WTC11 (cell line): ENCODE measurements around the gene CFAP92. TPM values are rescaled to one million over a fixed set of nuclear protein-coding genes. Genes with fewer than 3 reads are reported as not detected.

Experiments used
- ATAC-seq: fragments of 200-7000 bp; cut with Tn5 transposase; 2 replicates; pipeline ENCODE4 v1.10.0; 2021; ENCODE audit warnings: mild to moderate bottlenecking, moderate library complexity
- CTCF ChIA-PET: fragments of 300-600 bp; sonication (Branson Sonifier 250); formaldehyde crosslinking; loops from one replicate; lab custom pipeline; 2021; ENCODE audit warnings: antibody characterized with exemption; lab: Charles Lee
- POLR2A ChIA-PET: fragments of 350-600 bp; sonication (Branson Sonifier 250); formaldehyde crosslinking; loops from one replicate; lab custom pipeline; 2021; ENCODE audit warnings: antibody characterized with exemption; lab: Charles Lee
- DNase-seq: peaks from one replicate; pipeline ENCODE4 v3.0.0; 2021; ENCODE audit warnings: low spot score
- H3K27ac Mint-ChIP-seq: 2 replicates; pipeline ENCODE4 v1.8.0; 2021; ENCODE audit warnings: mixed read lengths
- H3K27me3 Mint-ChIP-seq: 2 replicates; pipeline ENCODE4 v1.8.0; 2021; ENCODE audit warnings: low read depth, mild to moderate bottlenecking, moderate library complexity, mixed read lengths
- H3K36me3 Mint-ChIP-seq: 2 replicates; pipeline ENCODE4 v1.8.0; 2021; ENCODE audit warnings: mixed read lengths
- H3K4me1 Mint-ChIP-seq: 2 replicates; pipeline ENCODE4 v1.8.0; 2022; ENCODE audit warnings: mixed read lengths
- H3K4me3 Mint-ChIP-seq: 2 replicates; pipeline ENCODE4 v1.8.0; 2021; ENCODE audit warnings: mild to moderate bottlenecking, moderate library complexity, mixed read lengths
- H3K9me3 Mint-ChIP-seq: 2 replicates; pipeline ENCODE4 v1.8.0; 2021; ENCODE audit warnings: mixed read lengths
- CBFB ChIP-seq: sonication (generic); formaldehyde crosslinking; IDR thresholded peaks from 2 replicates; pipeline ENCODE4 v1.8.1; 2022; ENCODE audit warnings: mild to moderate bottlenecking, low read depth, missing genetic modification reagents
- CREM ChIP-seq: sonication (generic); formaldehyde crosslinking; IDR thresholded peaks from 2 replicates; pipeline ENCODE4 v1.8.1; 2022; ENCODE audit warnings: mild to moderate bottlenecking, missing genetic modification reagents, moderate library complexity
- FOXJ3 ChIP-seq: sonication (generic); formaldehyde crosslinking; IDR thresholded peaks from 2 replicates; pipeline ENCODE4 v1.9.0; 2021; ENCODE audit warnings: missing genetic modification reagents, mild to moderate bottlenecking, borderline replicate concordance
- GABPB1 ChIP-seq: sonication (generic); formaldehyde crosslinking; IDR thresholded peaks from 2 replicates; pipeline ENCODE4 v1.8.1; 2023; ENCODE audit warnings: mild to moderate bottlenecking, missing genetic modification reagents
- GTF2I ChIP-seq: fragments of 250-450 bp; sonication (Bioruptor Pico); conservative IDR thresholded peaks from 2 replicates; pipeline ENCODE4 v1.4.0; 2021; ENCODE audit warnings: mild to moderate bottlenecking
- IRF2 ChIP-seq: sonication (generic); formaldehyde crosslinking; IDR thresholded peaks from 2 replicates; pipeline ENCODE4 v1.8.0; 2022; ENCODE audit warnings: low read depth, missing genetic modification reagents, borderline replicate concordance
- JAZF1 ChIP-seq: fragments of 250-450 bp; sonication (Bioruptor Pico); IDR thresholded peaks from 2 replicates; pipeline ENCODE4 v1.9.0; 2021; ENCODE audit warnings: moderate library complexity, mild to moderate bottlenecking, inconsistent platforms
- MXD4 ChIP-seq: fragments of 250-450 bp; sonication (Bioruptor Pico); IDR thresholded peaks from 2 replicates; pipeline ENCODE4 v1.8.0; 2021; ENCODE audit warnings: mild to moderate bottlenecking, moderate library complexity, borderline replicate concordance
- MYBL2 ChIP-seq: sonication (generic); formaldehyde crosslinking; IDR thresholded peaks from 2 replicates; pipeline ENCODE4 v1.8.1; 2023; ENCODE audit warnings: mild to moderate bottlenecking, moderate library complexity, missing genetic modification reagents
- NFATC4 ChIP-seq: fragments of 250-450 bp; sonication (Bioruptor Pico); IDR thresholded peaks from 2 replicates; pipeline ENCODE4 v1.9.0; 2021; ENCODE audit warnings: mild to moderate bottlenecking
- NFYB ChIP-seq: sonication (generic); formaldehyde crosslinking; conservative IDR thresholded peaks from 2 replicates; pipeline ENCODE4 v1.8.0; 2022; ENCODE audit warnings: low read depth, missing genetic modification reagents
- NR1H2 ChIP-seq: sonication (generic); formaldehyde crosslinking; IDR thresholded peaks from 2 replicates; pipeline ENCODE4 v1.9.0; 2021; ENCODE audit warnings: mild to moderate bottlenecking, moderate library complexity, missing genetic modification reagents
- NR3C1 ChIP-seq: sonication (generic); formaldehyde crosslinking; conservative IDR thresholded peaks from 2 replicates; pipeline ENCODE4 v1.8.1; 2023; ENCODE audit warnings: low read depth, mild to moderate bottlenecking, missing genetic modification reagents
- SMAD4 ChIP-seq: sonication (generic); formaldehyde crosslinking; IDR thresholded peaks from 2 replicates; pipeline ENCODE4 v1.8.0; 2022; ENCODE audit warnings: mild to moderate bottlenecking, missing genetic modification reagents
- TCF7 ChIP-seq: sonication (generic); formaldehyde crosslinking; IDR thresholded peaks from 2 replicates; pipeline ENCODE4 v1.8.0; 2022; ENCODE audit warnings: mild to moderate bottlenecking, low read depth, missing genetic modification reagents, moderate library complexity
- ZBTB21 ChIP-seq: sonication (generic); formaldehyde crosslinking; IDR thresholded peaks from 2 replicates; pipeline ENCODE4 v1.8.1; 2023; ENCODE audit warnings: mild to moderate bottlenecking, missing genetic modification reagents, borderline replicate concordance
- ZNF121 ChIP-seq: sonication (generic); formaldehyde crosslinking; IDR thresholded peaks from 2 replicates; pipeline ENCODE4 v1.8.0; 2023; ENCODE audit warnings: missing genetic modification reagents
- ZNF219 ChIP-seq: sonication (generic); formaldehyde crosslinking; IDR thresholded peaks from 2 replicates; pipeline ENCODE4 v1.8.0; 2023; ENCODE audit warnings: missing genetic modification reagents, mild to moderate bottlenecking, borderline replicate concordance
- ZNF416 ChIP-seq: fragments of 250-450 bp; sonication (Bioruptor Pico); IDR thresholded peaks from 2 replicates; pipeline ENCODE4 v1.9.0; 2021; ENCODE audit warnings: mild to moderate bottlenecking, inconsistent platforms
- total RNA-seq: library from RNA; stranded (reverse); gene quantifications from 3 replicates; pipeline ENCODE4 v1.2.3, GENCODE V29; 2021
- TF ChIP-seq, protein P1 (sequence below): fragments of 250-450 bp; sonication (Bioruptor Pico); IDR thresholded peaks from 2 replicates; pipeline ENCODE4 v1.8.0; 2021; ENCODE audit warnings: mild to moderate bottlenecking
- TF ChIP-seq, protein P2 (sequence below): sonication (generic); formaldehyde crosslinking; IDR thresholded peaks from 2 replicates; pipeline ENCODE4 v1.8.1; 2023; ENCODE audit warnings: mild to moderate bottlenecking, missing genetic modification reagents
- TF ChIP-seq, protein P3 (sequence below): sonication (generic); formaldehyde crosslinking; IDR thresholded peaks from 2 replicates; pipeline ENCODE4 v1.8.1; 2023; ENCODE audit warnings: mild to moderate bottlenecking, moderate library complexity, missing genetic modification reagents
- TF ChIP-seq, protein P4 (sequence below): sonication (generic); formaldehyde crosslinking; IDR thresholded peaks from 2 replicates; pipeline ENCODE4 v1.8.0; 2022; ENCODE audit warnings: mild to moderate bottlenecking, missing genetic modification reagents
- TF ChIP-seq, protein P5 (sequence below): sonication (generic); formaldehyde crosslinking; IDR thresholded peaks from 2 replicates; pipeline ENCODE4 v1.8.1; 2023; ENCODE audit warnings: mild to moderate bottlenecking, missing genetic modification reagents, borderline replicate concordance
- TF ChIP-seq, protein P6 (sequence below): sonication (generic); formaldehyde crosslinking; IDR thresholded peaks from 2 replicates; pipeline ENCODE4 v1.8.1; 2023; ENCODE audit warnings: mild to moderate bottlenecking, missing genetic modification reagents, moderate library complexity

The CFAP92 gene
- total RNA-seq, 1 experiment from 2014 or later, result 2.9 TPM

DNA sequence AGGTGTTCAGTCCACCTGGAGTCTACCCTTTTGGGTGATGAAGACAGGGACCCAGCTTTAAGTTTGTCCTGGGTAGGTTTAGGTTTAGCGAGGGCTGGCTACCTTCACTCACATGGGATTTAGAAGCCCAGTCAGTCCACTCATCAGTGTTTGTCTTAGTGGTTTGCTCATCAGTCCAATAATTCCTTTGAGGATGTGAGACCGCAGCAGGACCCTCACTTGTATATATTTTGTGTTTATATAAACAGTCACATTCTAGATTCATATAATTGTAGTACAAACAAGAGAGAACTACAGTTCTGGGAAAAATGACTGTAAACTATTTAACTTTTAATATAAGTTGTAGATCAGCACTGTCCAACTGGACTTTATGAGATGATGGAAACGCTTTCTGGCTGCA, 25.4 kb upstream of the CFAP92 start:
- CTCF ChIA-PET, result interaction anchor here (1.0 to 1.2 kb wide), 4 partner anchors 15 to 230 kb away, joined by 3 to 7 read pairs (median 4); partner anchors contain the start of gene COPG1
- POLR2A ChIA-PET, result no interaction called here
- Mint-ChIP-seq H3K27me3 (peaks cover 9% of the 10 kb centered on the region), H3K4me1 (peaks cover 7% of the 10 kb centered on the region), H3K4me3 (no peak overlapping the region), H3K9me3 (no peaks in the 10 kb centered on the region), H3K36me3 (no peaks in the 10 kb centered on the region), H3K27ac (no peak overlapping the region)
- ATAC-seq (no peak), DNase-seq (no peak)
- TF ChIP-seq IRF2 (CRISPR knock-in tag) (no peak), ZNF416 (no peak), CBFB (CRISPR knock-in tag) (no peak), NR1H2 (no peak), MYBL2 (CRISPR knock-in tag) (no peak), NFYB (CRISPR knock-in tag) (no peak)
- TF ChIP-seq, protein P1, sequence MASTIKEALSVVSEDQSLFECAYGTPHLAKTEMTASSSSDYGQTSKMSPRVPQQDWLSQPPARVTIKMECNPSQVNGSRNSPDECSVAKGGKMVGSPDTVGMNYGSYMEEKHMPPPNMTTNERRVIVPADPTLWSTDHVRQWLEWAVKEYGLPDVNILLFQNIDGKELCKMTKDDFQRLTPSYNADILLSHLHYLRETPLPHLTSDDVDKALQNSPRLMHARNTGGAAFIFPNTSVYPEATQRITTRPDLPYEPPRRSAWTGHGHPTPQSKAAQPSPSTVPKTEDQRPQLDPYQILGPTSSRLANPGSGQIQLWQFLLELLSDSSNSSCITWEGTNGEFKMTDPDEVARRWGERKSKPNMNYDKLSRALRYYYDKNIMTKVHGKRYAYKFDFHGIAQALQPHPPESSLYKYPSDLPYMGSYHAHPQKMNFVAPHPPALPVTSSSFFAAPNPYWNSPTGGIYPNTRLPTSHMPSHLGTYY (CRISPR knock-in tag), result no peak
- TF ChIP-seq, protein P2, sequence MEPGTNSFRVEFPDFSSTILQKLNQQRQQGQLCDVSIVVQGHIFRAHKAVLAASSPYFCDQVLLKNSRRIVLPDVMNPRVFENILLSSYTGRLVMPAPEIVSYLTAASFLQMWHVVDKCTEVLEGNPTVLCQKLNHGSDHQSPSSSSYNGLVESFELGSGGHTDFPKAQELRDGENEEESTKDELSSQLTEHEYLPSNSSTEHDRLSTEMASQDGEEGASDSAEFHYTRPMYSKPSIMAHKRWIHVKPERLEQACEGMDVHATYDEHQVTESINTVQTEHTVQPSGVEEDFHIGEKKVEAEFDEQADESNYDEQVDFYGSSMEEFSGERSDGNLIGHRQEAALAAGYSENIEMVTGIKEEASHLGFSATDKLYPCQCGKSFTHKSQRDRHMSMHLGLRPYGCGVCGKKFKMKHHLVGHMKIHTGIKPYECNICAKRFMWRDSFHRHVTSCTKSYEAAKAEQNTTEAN (CRISPR knock-in tag), result no peak
- TF ChIP-seq, protein P3, sequence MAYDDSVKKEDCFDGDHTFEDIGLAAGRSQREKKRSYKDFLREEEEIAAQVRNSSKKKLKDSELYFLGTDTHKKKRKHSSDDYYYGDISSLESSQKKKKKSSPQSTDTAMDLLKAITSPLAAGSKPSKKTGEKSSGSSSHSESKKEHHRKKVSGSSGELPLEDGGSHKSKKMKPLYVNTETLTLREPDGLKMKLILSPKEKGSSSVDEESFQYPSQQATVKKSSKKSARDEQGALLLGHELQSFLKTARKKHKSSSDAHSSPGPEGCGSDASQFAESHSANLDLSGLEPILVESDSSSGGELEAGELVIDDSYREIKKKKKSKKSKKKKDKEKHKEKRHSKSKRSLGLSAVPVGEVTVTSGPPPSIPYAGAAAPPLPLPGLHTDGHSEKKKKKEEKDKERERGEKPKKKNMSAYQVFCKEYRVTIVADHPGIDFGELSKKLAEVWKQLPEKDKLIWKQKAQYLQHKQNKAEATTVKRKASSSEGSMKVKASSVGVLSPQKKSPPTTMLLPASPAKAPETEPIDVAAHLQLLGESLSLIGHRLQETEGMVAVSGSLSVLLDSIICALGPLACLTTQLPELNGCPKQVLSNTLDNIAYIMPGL, result no peak
- TF ChIP-seq, protein P4, sequence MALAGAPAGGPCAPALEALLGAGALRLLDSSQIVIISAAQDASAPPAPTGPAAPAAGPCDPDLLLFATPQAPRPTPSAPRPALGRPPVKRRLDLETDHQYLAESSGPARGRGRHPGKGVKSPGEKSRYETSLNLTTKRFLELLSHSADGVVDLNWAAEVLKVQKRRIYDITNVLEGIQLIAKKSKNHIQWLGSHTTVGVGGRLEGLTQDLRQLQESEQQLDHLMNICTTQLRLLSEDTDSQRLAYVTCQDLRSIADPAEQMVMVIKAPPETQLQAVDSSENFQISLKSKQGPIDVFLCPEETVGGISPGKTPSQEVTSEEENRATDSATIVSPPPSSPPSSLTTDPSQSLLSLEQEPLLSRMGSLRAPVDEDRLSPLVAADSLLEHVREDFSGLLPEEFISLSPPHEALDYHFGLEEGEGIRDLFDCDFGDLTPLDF (CRISPR knock-in tag), result no peak
- TF ChIP-seq, protein P5, sequence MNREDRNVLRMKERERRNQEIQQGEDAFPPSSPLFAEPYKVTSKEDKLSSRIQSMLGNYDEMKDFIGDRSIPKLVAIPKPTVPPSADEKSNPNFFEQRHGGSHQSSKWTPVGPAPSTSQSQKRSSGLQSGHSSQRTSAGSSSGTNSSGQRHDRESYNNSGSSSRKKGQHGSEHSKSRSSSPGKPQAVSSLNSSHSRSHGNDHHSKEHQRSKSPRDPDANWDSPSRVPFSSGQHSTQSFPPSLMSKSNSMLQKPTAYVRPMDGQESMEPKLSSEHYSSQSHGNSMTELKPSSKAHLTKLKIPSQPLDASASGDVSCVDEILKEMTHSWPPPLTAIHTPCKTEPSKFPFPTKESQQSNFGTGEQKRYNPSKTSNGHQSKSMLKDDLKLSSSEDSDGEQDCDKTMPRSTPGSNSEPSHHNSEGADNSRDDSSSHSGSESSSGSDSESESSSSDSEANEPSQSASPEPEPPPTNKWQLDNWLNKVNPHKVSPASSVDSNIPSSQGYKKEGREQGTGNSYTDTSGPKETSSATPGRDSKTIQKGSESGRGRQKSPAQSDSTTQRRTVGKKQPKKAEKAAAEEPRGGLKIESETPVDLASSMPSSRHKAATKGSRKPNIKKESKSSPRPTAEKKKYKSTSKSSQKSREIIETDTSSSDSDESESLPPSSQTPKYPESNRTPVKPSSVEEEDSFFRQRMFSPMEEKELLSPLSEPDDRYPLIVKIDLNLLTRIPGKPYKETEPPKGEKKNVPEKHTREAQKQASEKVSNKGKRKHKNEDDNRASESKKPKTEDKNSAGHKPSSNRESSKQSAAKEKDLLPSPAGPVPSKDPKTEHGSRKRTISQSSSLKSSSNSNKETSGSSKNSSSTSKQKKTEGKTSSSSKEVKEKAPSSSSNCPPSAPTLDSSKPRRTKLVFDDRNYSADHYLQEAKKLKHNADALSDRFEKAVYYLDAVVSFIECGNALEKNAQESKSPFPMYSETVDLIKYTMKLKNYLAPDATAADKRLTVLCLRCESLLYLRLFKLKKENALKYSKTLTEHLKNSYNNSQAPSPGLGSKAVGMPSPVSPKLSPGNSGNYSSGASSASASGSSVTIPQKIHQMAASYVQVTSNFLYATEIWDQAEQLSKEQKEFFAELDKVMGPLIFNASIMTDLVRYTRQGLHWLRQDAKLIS (CRISPR knock-in tag), result no peak

DNA sequence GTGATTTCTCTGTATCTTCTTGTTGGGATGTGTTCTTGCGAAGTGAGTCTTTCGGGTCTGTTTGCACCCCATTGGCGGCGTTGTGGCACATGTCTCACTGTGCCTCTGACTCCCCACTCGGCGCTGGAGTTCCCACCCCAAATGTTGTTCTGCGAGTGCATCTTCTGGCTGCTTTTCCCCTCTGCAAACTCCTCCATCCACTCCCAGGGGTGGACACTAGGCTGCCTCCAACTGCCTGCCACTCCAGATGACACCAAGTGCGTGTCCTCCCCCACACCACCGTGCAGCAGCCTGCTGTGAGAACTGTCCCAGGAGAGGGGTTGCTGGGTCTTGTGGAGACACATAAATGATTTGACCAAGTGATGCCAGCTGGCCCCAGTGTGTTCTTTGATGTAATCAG, 24.9 kb upstream of the CFAP92 start:
- POLR2A ChIA-PET, result no interaction called here
- CTCF ChIA-PET, result interaction anchor here (1.1 kb wide), 1 partner anchor 49 kb away, joined by 3 read pairs; no protein-coding TSS in a partner anchor
- no peak overlapping the region for H3K27ac Mint-ChIP-seq
- no peak for TF ChIP-seq NR3C1
- TF ChIP-seq, all 79 proteins: peak for 0
- Mint-ChIP-seq H3K4me3 (no peak overlapping the region), H3K9me3 (no peaks in the 10 kb centered on the region), H3K27me3 (peaks cover 5% of the 10 kb centered on the region), H3K36me3 (no peaks in the 10 kb centered on the region), H3K4me1 (peaks cover 7% of the 10 kb centered on the region)
- no peak for ATAC-seq
- DNase-seq, result no peak

DNA sequence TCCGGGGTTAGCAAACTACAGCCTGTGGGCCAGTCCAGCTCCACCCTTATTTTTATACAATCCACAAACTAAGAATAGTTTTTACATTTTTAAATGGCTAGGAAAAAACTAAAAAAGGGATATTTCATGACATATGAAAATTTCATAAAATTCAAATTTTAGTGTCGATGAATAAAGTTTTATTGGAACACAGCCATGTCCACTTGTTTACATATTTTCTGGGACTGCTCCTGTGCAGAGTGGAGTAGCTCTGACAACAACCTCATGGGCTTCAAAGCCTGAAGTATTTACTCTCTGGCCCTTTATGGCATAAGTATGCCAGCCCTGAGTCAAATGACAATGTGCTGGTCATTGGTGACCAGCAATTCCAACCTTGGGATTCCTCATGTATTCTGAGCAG, 24.4 kb upstream of the CFAP92 start:
- ATAC-seq, result no peak
- ChIA-PET POLR2A (no interaction called here), CTCF (interaction anchor here (3.2 kb wide), 1 partner anchor 48 kb away, joined by 38 read pairs; no protein-coding TSS in a partner anchor)
- no peak overlapping the region for H3K27ac Mint-ChIP-seq
- H3K4me1 Mint-ChIP-seq, result peaks cover 7% of the 10 kb centered on the region
- no peak overlapping the region for H3K4me3 Mint-ChIP-seq
- no peak for DNase-seq
- H3K27me3 Mint-ChIP-seq, result peaks cover 5% of the 10 kb centered on the region; the same call in 1 of the 2 replicates
- H3K36me3 Mint-ChIP-seq, result no peaks in the 10 kb centered on the region
- H3K9me3 Mint-ChIP-seq, result peaks cover 4% of the 10 kb centered on the region; the same call in 1 of the 2 replicates
- TF ChIP-seq ZNF121 (CRISPR knock-in tag) (no peak), NFATC4 (no peak), GABPB1 (CRISPR knock-in tag) (no peak), GTF2I (CRISPR knock-in tag) (no peak), MXD4 (no peak), FOXJ3 (CRISPR knock-in tag) (no peak), TCF7 (CRISPR knock-in tag) (no peak), ZNF219 (CRISPR knock-in tag) (no peak), CREM (CRISPR knock-in tag) (no peak), JAZF1 (CRISPR knock-in tag) (no peak), ZBTB21 (no peak), SMAD4 (no peak)
- TF ChIP-seq, protein P6, sequence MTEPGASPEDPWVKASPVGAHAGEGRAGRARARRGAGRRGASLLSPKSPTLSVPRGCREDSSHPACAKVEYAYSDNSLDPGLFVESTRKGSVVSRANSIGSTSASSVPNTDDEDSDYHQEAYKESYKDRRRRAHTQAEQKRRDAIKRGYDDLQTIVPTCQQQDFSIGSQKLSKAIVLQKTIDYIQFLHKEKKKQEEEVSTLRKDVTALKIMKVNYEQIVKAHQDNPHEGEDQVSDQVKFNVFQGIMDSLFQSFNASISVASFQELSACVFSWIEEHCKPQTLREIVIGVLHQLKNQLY, result no peak
